DOHH2 (cell line): ENCODE measurements around the gene SLC37A3.

Experiments
- EZH2phosphoT487 ChIP-seq: fragments of 200-600 bp; sonication (generic); IDR thresholded peaks from 2 replicates; pipeline ENCODE4 v1.6.1; 2017; ENCODE audit warnings: borderline replicate concordance, mild to moderate bottlenecking, antibody characterized with exemption, low read length, moderate library complexity, mixed read lengths
- TF ChIP-seq, protein P1 (sequence below): fragments of 200-600 bp; sonication (generic); IDR thresholded peaks from one replicate; pipeline ENCODE4 v1.5.1; 2014; ENCODE audit warnings: antibody characterized with exemption, mild to moderate bottlenecking, low read depth, low read length; ENCODE audit not compliant: poor library complexity, severe bottlenecking

DNA sequence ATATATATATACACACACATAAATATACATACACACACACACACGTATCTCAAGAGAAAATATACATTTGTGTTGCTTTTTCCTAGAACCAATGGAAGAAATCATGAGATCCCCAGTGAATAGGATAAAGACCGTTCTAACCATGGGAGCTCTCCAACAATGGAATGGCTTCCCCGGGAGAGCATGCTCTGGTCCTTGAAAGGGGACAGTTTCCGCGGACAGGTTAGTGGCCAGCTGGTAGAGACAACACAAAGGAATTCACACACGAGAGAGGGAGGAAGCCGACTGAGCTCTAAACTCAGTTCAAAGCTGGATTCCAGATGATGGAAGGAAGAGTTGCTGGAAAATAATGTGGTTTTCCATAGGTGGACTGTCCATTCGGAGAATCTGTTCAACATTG is 72.7 kb downstream of the SLC37A3 start:
- TF ChIP-seq, protein P1, sequence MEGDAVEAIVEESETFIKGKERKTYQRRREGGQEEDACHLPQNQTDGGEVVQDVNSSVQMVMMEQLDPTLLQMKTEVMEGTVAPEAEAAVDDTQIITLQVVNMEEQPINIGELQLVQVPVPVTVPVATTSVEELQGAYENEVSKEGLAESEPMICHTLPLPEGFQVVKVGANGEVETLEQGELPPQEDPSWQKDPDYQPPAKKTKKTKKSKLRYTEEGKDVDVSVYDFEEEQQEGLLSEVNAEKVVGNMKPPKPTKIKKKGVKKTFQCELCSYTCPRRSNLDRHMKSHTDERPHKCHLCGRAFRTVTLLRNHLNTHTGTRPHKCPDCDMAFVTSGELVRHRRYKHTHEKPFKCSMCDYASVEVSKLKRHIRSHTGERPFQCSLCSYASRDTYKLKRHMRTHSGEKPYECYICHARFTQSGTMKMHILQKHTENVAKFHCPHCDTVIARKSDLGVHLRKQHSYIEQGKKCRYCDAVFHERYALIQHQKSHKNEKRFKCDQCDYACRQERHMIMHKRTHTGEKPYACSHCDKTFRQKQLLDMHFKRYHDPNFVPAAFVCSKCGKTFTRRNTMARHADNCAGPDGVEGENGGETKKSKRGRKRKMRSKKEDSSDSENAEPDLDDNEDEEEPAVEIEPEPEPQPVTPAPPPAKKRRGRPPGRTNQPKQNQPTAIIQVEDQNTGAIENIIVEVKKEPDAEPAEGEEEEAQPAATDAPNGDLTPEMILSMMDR: no peak
- no peak for TF ChIP-seq EZH2phosphoT487
